Cortex of kidney (tissue), 1 donor: ENCODE measurements around the gene ELP1.
"Not testable (repeated sequence)": the region's sequence is repeated elsewhere in the genome, so short reads cannot be mapped to it uniquely, and the experiment has no call there.

Source experiments
- DNase-seq: peaks from one replicate; lab custom pipeline; 2025; lab: John Stamatoyannopoulos, UW

Gene ELP1

GRCh38 chr9:108854641-108855528, 79.0 kb downstream of the ELP1 start:
- DNase-seq, result no peak

- no peak for DNase-seq
Measured at GRCh38 chr9:108854094-108854493, 79.8 kb downstream of the ELP1 start.

GRCh38 chr9:108852079-108852478, 81.8 kb downstream of the ELP1 start:
- DNase-seq, result no peak

- DNase-seq, result no peak
Measured at GRCh38 chr9:108851138-108851537, 82.8 kb downstream of the ELP1 start.

GRCh38 chr9:108850293-108850897, 83.5 kb downstream of the ELP1 start:
- no peak for DNase-seq

GRCh38 chr9:108848296-108848695, 85.6 kb downstream of the ELP1 start:
- DNase-seq, result not testable (repeated sequence)

GRCh38 chr9:108845947-108846346, 88.0 kb downstream of the ELP1 start:
- no peak for DNase-seq

- DNase-seq, result no peak
Measured at GRCh38 chr9:108845507-108845906, 88.4 kb downstream of the ELP1 start.

GRCh38 chr9:108844856-108845255, 89.1 kb downstream of the ELP1 start:
- DNase-seq, result no peak

- DNase-seq, result no peak
Measured at GRCh38 chr9:108844391-108844790, 89.5 kb downstream of the ELP1 start.

- DNase-seq, result no peak
Measured at GRCh38 chr9:108842610-108843295, 91.2 kb downstream of the ELP1 start.

GRCh38 chr9:108839561-108839960, 94.4 kb downstream of the ELP1 start:
- DNase-seq, result not testable (repeated sequence)

- no peak for DNase-seq
Measured at GRCh38 chr9:108838017-108838416, 95.9 kb downstream of the ELP1 start.

GRCh38 chr9:108837530-108837929, 96.4 kb downstream of the ELP1 start:
- no peak for DNase-seq

- no peak for DNase-seq
Measured at GRCh38 chr9:108836781-108837180, 97.1 kb downstream of the ELP1 start.

GRCh38 chr9:108836319-108836718, 97.6 kb downstream of the ELP1 start:
- no peak for DNase-seq

- DNase-seq, result no peak
Measured at GRCh38 chr9:108835831-108836230, 98.1 kb downstream of the ELP1 start.

- no peak for DNase-seq
Measured at GRCh38 chr9:108834959-108835665, 98.8 kb downstream of the ELP1 start.

- DNase-seq, result no peak
Measured at GRCh38 chr9:108832179-108832500, 101.8 kb downstream of the ELP1 start.

- DNase-seq, result no peak
Measured at GRCh38 chr9:108831496-108832178, 102.3 kb downstream of the ELP1 start.

- no peak for DNase-seq
Measured at GRCh38 chr9:108830272-108830671, 103.7 kb downstream of the ELP1 start.

GRCh38 chr9:108823829-108824228, 110.1 kb downstream of the ELP1 start:
- no peak for DNase-seq
